ENCODE results near the gene GSC2. TPM values are rescaled to one million over a fixed set of nuclear protein-coding genes. Genes with fewer than 3 reads are reported as not detected.

GSC2 gene
- total and polyA plus RNA-seq, 2 of the 4 experiments (the other 2 are of a cell fraction) = not detected

DNA sequence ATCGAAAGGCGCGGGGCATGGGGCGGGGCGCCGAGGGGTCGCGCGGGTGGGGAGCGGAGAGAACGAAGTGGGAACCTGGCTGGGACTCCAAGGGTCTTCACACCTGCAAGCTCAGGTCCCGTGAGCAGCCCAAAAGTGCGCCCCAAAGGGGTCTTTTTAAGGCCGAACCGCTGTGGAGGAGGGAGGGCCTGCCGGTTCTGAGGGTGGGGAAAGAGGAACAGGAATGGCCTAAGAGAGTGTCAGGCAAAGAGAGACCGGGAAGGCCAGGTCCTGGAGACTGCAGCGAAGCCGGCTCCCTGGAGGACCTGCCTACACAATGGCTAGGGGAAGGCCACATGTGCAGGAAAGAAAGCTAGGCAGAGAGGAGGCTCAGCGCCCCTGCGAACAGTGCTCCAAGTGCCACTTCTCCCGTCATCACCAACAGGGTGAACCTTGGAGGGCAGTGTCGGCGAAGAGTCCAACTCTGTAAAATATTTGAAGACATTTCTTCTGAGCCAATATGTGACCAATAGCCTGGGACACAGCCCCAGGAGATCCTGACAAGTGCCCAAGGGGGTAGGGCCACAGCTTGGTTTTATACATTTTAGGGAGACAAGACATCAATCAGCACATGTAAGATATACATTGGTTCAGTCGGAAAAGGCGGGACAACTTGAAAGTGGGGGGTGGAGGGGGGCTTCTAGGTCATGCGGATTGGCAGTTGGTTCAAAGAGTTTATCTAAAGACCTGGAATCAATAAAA is 27.2 kb downstream of the GSC2 start:
- H4K91ac ChIP-seq (ENCODE audit: insufficient read depth, low read depth, low read length) = no peak overlapping the region
- TF ChIP-seq BHLHE40 (IDR thresholded peaks at IDR 0.05; ENCODE audit: low read depth, low read length) (no peak), SMC3 (IDR thresholded peaks at IDR 0.05; ENCODE audit: low read depth, low read length) (no peak), CTCF (conservative IDR thresholded peaks at IDR 0.05; ENCODE audit: low read depth, low read length) (no peak), ELK1 (IDR thresholded peaks at IDR 0.05; ENCODE audit: borderline replicate concordance, low read depth, low read length) (no peak), MAFK (IDR thresholded peaks at IDR 0.05; ENCODE audit: low read depth, low read length) (no peak), CEBPB (IDR thresholded peaks at IDR 0.05; ENCODE audit: low read depth, low read length) (no peak), MXI1 (IDR thresholded peaks at IDR 0.05; ENCODE audit: borderline replicate concordance, low read depth, low read length) (no peak), RAD21 (IDR thresholded peaks at IDR 0.05; ENCODE audit: low read length) (no peak), CHD1 (IDR thresholded peaks at IDR 0.05; ENCODE audit: low read depth, low read length) (no peak), FOS (IDR thresholded peaks at IDR 0.05; ENCODE audit: low read depth, low read length) (no peak), MAZ (IDR thresholded peaks at IDR 0.05; ENCODE audit: borderline replicate concordance, low read depth, low read length) (no peak), RFX5 (IDR thresholded peaks at IDR 0.05; ENCODE audit: low read depth, low read length) (no peak), POLR2A (IDR thresholded peaks at IDR 0.05; ENCODE audit: low read depth, low read length) (no peak)
- TF ChIP-seq, protein P1, sequence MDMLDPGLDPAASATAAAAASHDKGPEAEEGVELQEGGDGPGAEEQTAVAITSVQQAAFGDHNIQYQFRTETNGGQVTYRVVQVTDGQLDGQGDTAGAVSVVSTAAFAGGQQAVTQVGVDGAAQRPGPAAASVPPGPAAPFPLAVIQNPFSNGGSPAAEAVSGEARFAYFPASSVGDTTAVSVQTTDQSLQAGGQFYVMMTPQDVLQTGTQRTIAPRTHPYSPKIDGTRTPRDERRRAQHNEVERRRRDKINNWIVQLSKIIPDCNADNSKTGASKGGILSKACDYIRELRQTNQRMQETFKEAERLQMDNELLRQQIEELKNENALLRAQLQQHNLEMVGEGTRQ (IDR thresholded peaks at IDR 0.05; ENCODE audit: low read depth, low read length) = no peak

More for the DNA sequence above, 27.2 kb downstream of the GSC2 start:
- Histone ChIP-seq H2BK15ac (ENCODE audit: low read depth, low read length) (no peak overlapping the region), H2BK20ac (ENCODE audit: low read depth, low read length) (no peak overlapping the region), H3K4me2 (ENCODE audit: low read depth, low read length) (peak overlapping the region; percentile 88), H3K14ac (replicated peaks; ENCODE audit: low read depth, low read length) (no peak overlapping the region), H4K20me1 (ENCODE audit: insufficient read depth, low read length) (peaks cover 39% of the 10 kb centered on the region), H3K4me3 (ENCODE audit: insufficient read depth, low read depth, low read length) (peak overlapping the region; percentile 25), H3K4ac (ENCODE audit: low read depth, low read length) (0 out of 2 replicates have a peak overlapping the region, but pooled peaks have one; percentile 28), H3K27me3 (ENCODE audit: control insufficient read depth, insufficient read depth, low read length) (no peaks in the 10 kb centered on the region), H3K18ac (ENCODE audit: low read depth, low read length) (no peak overlapping the region), H3K27ac (ENCODE audit: insufficient read depth, low read length) (no peak overlapping the region), H4K8ac (ENCODE audit: low read depth in 2 of 2, low read length in 2 of 2) (peak overlapping the region in 1 of 2 experiments; percentile 46; a peak in 1 of 4 replicates), H4K5ac (ENCODE audit: low read depth, low read length) (peak overlapping the region; percentile 12; the same call in 1 of the 2 replicates), H3K9me3 (ENCODE audit: control insufficient read depth, insufficient read depth, low read length) (no peaks in the 10 kb centered on the region), H3K9ac (ENCODE audit: low read depth, low read length) (peak overlapping the region; percentile 21; the same call in 1 of the 2 replicates), H3K4me1 (ENCODE audit: control insufficient read depth, insufficient read depth, low read length) (peaks cover 16% of the 10 kb centered on the region), H3K79me1 (ENCODE audit: low read depth in 1 of 2, low read length in 2 of 2) (peaks cover 13 to 37% of the 10 kb centered on the region in 2 experiments), H3K36me3 (ENCODE audit: control insufficient read depth, insufficient read depth, low read length) (peaks cover 2% of the 10 kb centered on the region; the same call in 1 of the 2 replicates), H3K56ac (ENCODE audit: extremely low read depth, insufficient read depth, low read length) (no peak overlapping the region), H3K23ac (ENCODE audit: low read depth, low read length) (0 out of 2 replicates have a peak overlapping the region, but pooled peaks have one; percentile 63), H2AK5ac (ENCODE audit: low read depth, low read length) (no peak overlapping the region), H2BK120ac (ENCODE audit: low read depth, low read length) (no peak overlapping the region), H2AFZ (replicated peaks; ENCODE audit: low read length, poor library complexity) (peak overlapping the region; percentile 80), H2BK5ac (ENCODE audit: low read depth, low read length, poor library complexity, severe bottlenecking) (no peak overlapping the region), H3K9me1 (ENCODE audit: insufficient read depth, low read length) (peaks cover 18% of the 10 kb centered on the region), H2AK9ac (replicated peaks; ENCODE audit: low read depth, low read length, poor library complexity) (no peak overlapping the region)
- peak; percentile 15 for ATAC-seq (ENCODE audit: low read depth)
- CTCF ChIA-PET = interaction anchor here (0.6 kb wide), 1 partner anchor 22 kb away, joined by 3 read pairs; the partner anchor contains the start of gene ESS2
- peak; percentile 5 for DNase-seq
- 3% methylated on average over 10 of the region's 27 CpGs; no CpG with 5 or more reads in 1 of the 2 experiments for WGBS, 2 experiments (ENCODE audit: extremely low coverage in 2 of 2, insufficient read length in 1 of 2)
- intact Hi-C loops (cut with micrococcal nuclease) = loop anchor here (5.0 kb wide), 1 partner anchor 61 kb away; no protein-coding TSS in a partner anchor
- in situ Hi-C loops (cut with MboI; ENCODE audit: low sequenced_read_pairs) = no loop called here
- BruUV-seq (replicated peaks) = no TSS peak
- dilution Hi-C loops (cut with HindIII; ENCODE audit: low sequenced_read_pairs, unreplicated experiment) = no loop called here
- POLR2A ChIA-PET (ENCODE audit: unreplicated experiment) = no interaction called here

Measured in IMR-90 (cell line).